GM19025 (cell line): ENCODE data around the gene PARD3B.

Experiments
- ATAC-seq: cut with Tn5 transposase; IDR thresholded peaks from one replicate; pipeline ENCODE4 v1.9.1; 2021; ENCODE audit warnings: mild to moderate bottlenecking, low read depth, moderate library complexity; ENCODE audit not compliant: unreplicated experiment

The PARD3B gene

GRCh38 chr2:204652063-204652462 is 106.8 kb downstream of the PARD3B start:
- no peak for ATAC-seq

GRCh38 chr2:204654669-204655068 is 109.4 kb downstream of the PARD3B start:
- no peak for ATAC-seq

GRCh38 chr2:204655101-204655500 is 109.8 kb downstream of the PARD3B start:
- ATAC-seq, result no peak

- no peak for ATAC-seq
Measured at GRCh38 chr2:204655626-204656025, 110.4 kb downstream of the PARD3B start.

GRCh38 chr2:204657024-204657423 is 111.7 kb downstream of the PARD3B start:
- ATAC-seq, result no peak

GRCh38 chr2:204662956-204663355 is 117.7 kb downstream of the PARD3B start:
- no peak for ATAC-seq

- ATAC-seq, result no peak
Measured at GRCh38 chr2:204663816-204664425, 118.6 kb downstream of the PARD3B start.

GRCh38 chr2:204664708-204665121 is 119.4 kb downstream of the PARD3B start:
- ATAC-seq, result no peak

- no peak for ATAC-seq
Measured at GRCh38 chr2:204665207-204665606, 119.9 kb downstream of the PARD3B start.

- no peak for ATAC-seq
Measured at GRCh38 chr2:204665771-204666170, 120.5 kb downstream of the PARD3B start.

GRCh38 chr2:204667990-204668389 is 122.7 kb downstream of the PARD3B start:
- no peak for ATAC-seq

GRCh38 chr2:204669382-204669781 is 124.1 kb downstream of the PARD3B start:
- no peak for ATAC-seq

GRCh38 chr2:204670124-204670523 is 124.8 kb downstream of the PARD3B start:
- ATAC-seq, result no peak

GRCh38 chr2:204670756-204671155 is 125.5 kb downstream of the PARD3B start:
- no peak for ATAC-seq

- ATAC-seq, result no peak
Measured at GRCh38 chr2:204672772-204673171, 127.5 kb downstream of the PARD3B start.

GRCh38 chr2:204673877-204674276 is 128.6 kb downstream of the PARD3B start:
- no peak for ATAC-seq

GRCh38 chr2:204678031-204678430 is 132.8 kb downstream of the PARD3B start:
- no peak for ATAC-seq

GRCh38 chr2:204680576-204680975 is 135.3 kb downstream of the PARD3B start:
- ATAC-seq, result no peak

- no peak for ATAC-seq
Measured at GRCh38 chr2:204681412-204681811, 136.1 kb downstream of the PARD3B start.

- no peak for ATAC-seq
Measured at GRCh38 chr2:204683384-204683783, 138.1 kb downstream of the PARD3B start.

- ATAC-seq, result no peak
Measured at GRCh38 chr2:204686406-204686805, 141.1 kb downstream of the PARD3B start.

- ATAC-seq, result no peak
Measured at GRCh38 chr2:204687776-204688175, 142.5 kb downstream of the PARD3B start.
